ENCODE data around the gene FLAD1. TPM values are rescaled to one million over a fixed set of nuclear protein-coding genes. Genes with fewer than 3 reads are reported as not detected.
A peak's percentile ranks its signal among the peaks of the same experiment; 100 is the strongest.

The FLAD1 gene
- 10 to 100 TPM; 21.5 to 30.9 (median 29.5) TPM for total RNA-seq

- peak within 1 kb of the TSS; percentile 45 to 76 (median 67) for H3K4me3 ChIP-seq
- H3K4me1 ChIP-seq = peaks cover 15 to 45% (median 17%) of the 10 kb centered on the region in 3 donors
- whole genome bisulfite sequencing, 2 donors = 0% methylated on average over 20 to 24 of the region's 26 CpGs
- intact Hi-C loops (cut with DNase I) = no loop called here
- H3K36me3 ChIP-seq = peaks cover 0 to 40% (median 6%) of the 10 kb centered on the region in 3 donors
- DNase-seq = peak; percentile 97
- H3K27ac ChIP-seq = peak within 1 kb of the TSS; percentile 66 to 88 (median 85)
- peak in 2 of 4 donors; percentile 54 to 85 for TF ChIP-seq POLR2A (IDR thresholded peaks at IDR 0.05)
- TF ChIP-seq, protein P1, sequence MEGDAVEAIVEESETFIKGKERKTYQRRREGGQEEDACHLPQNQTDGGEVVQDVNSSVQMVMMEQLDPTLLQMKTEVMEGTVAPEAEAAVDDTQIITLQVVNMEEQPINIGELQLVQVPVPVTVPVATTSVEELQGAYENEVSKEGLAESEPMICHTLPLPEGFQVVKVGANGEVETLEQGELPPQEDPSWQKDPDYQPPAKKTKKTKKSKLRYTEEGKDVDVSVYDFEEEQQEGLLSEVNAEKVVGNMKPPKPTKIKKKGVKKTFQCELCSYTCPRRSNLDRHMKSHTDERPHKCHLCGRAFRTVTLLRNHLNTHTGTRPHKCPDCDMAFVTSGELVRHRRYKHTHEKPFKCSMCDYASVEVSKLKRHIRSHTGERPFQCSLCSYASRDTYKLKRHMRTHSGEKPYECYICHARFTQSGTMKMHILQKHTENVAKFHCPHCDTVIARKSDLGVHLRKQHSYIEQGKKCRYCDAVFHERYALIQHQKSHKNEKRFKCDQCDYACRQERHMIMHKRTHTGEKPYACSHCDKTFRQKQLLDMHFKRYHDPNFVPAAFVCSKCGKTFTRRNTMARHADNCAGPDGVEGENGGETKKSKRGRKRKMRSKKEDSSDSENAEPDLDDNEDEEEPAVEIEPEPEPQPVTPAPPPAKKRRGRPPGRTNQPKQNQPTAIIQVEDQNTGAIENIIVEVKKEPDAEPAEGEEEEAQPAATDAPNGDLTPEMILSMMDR (IDR thresholded peaks at IDR 0.05) = peak in 1 of 6 experiments; percentile 4
- no peaks in the 10 kb centered on the region for H3K9me3 ChIP-seq
- no peaks in the 10 kb centered on the region for H3K27me3 ChIP-seq
These were observed at the start of gene FLAD1 for GRCh38 chr1:154982897-154983648. Gene FLAD1 (plus strand): TSS chr1:154983344. CDS start chr1:154983695, 351 bp downstream.

- no peaks in the 10 kb centered on the region for H3K27me3 ChIP-seq
- H3K9me3 ChIP-seq = no peaks in the 10 kb centered on the region
- H3K36me3 ChIP-seq = peaks cover 0 to 22% (median 9%) of the 10 kb centered on the region in 3 donors
- intact Hi-C loops (cut with DNase I) = no loop called here
- no peak overlapping the region for H3K27ac ChIP-seq
- 88 to 100% methylated on average over 2 to 4 of the region's 5 CpGs for WGBS, 2 donors
- no peak overlapping the region for H3K4me3 ChIP-seq
- peaks cover 24 to 56% (median 26%) of the 10 kb centered on the region in 3 donors for H3K4me1 ChIP-seq
- TF ChIP-seq POLR2A (IDR thresholded peaks at IDR 0.05) = no peak
- TF ChIP-seq, protein P1 (IDR thresholded peaks at IDR 0.05) = no peak
- no peak for DNase-seq
These were observed 48.7 kb upstream of the FLAD1 start for GRCh38 chr1:154934358-154934948.

DNA sequence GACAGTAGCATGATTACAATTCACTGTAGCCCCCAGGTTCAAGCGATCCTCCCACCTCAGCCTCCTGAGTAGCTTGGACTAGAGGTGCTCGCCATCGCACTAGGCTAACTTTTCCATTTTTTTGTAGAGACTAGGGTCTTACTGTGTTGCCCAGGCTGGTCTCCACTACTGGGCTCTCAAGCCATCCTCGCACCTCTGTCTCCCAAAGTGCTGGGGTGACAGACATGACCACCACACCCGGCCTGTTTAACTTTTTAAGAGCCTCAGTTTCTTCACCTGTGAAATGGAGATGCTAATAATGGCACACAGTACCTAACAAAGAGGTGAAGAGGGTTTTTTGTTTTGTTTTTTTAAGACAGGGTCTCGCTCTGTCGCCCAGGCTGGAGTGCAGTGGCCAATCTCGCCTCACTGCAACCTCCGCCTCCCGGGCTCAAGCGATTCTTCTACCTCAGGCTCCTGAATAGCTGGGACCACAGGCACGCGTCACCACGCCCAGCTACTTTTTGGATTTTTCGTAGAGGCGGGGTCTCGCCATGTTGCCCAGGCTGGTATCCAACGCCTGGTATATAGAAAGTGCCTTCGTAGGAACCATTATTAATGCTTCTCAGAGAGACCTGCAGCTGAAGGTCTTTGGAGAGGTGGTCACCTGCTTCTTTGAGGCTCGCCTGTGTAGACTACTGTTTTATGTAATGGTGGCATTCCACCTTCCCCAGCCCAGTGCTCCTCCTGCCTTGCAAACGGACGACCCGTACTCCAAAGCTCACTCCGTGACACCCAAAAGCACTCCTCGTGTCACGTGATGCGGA is 47.2 kb upstream of the FLAD1 start:
- no peaks in the 10 kb centered on the region for H3K27me3 ChIP-seq
- WGBS, 2 donors = 37 to 41% methylated on average over 16 to 24 of the region's 27 CpGs
- H3K9me3 ChIP-seq = no peaks in the 10 kb centered on the region
- DNase-seq = no peak
- peak overlapping the region; percentile 49 to 75 (median 68) for H3K4me3 ChIP-seq
- H3K36me3 ChIP-seq = peaks cover 0 to 7% (median 4%) of the 10 kb centered on the region in 3 donors
- TF ChIP-seq, protein P1 (IDR thresholded peaks at IDR 0.05) = no peak
- no peak for TF ChIP-seq POLR2A (IDR thresholded peaks at IDR 0.05)
- peak overlapping the region; percentile 97 to 99 (median 98) for H3K27ac ChIP-seq
- intact Hi-C loops (cut with DNase I) = no loop called here
- H3K4me1 ChIP-seq = peaks cover 38 to 71% (median 41%) of the 10 kb centered on the region in 3 donors

DNA sequence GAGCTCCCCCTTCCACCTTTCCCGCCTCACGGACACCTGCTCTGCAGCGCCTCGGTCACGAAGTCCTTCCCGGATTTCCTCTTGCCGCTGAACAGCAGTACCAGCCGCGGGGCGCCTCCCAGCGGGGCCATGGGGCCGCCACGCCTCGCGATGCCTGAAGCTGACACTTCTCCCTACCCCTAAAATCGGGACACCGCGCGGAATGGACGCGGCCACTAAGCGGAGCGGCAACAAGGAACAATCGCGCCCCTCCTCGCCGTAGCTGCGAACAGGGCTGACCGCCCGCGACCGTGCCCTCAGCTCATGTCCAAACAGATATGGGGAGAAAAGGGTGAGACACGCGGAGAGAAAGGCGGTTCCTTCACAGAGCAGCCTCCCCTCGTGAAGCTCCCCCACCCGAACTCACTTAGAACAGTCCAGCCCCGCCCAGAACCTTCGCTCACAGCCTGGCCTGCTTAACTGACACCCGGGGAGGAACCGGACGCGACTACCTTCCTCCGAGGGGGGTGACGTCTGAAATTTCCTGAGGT is 46.5 kb upstream of the FLAD1 start, which contains the start of gene PMVK:
Gene PMVK, minus strand, starts transcription at position 165 of the 530 bp plus-strand sequence. Its CDS starts 34 bp downstream, at position 131.
- peak within 1 kb of the TSS; percentile 49 to 75 (median 68) for H3K4me3 ChIP-seq
- peak; percentile 86 for DNase-seq
- intact Hi-C loops (cut with DNase I) = no loop called here
- no peaks in the 10 kb centered on the region for H3K27me3 ChIP-seq
- H3K36me3 ChIP-seq = peaks cover 0 to under 1% (median 0%) of the 10 kb centered on the region in 3 donors
- no peaks in the 10 kb centered on the region for H3K9me3 ChIP-seq
- peaks cover 45 to 77% (median 47%) of the 10 kb centered on the region in 3 donors for H3K4me1 ChIP-seq
- peak within 1 kb of the TSS; percentile 97 to 99 (median 98) for H3K27ac ChIP-seq
- TF ChIP-seq POLR2A (IDR thresholded peaks at IDR 0.05) = peak in 3 of 4 donors; percentile 18 to 69 (median 46)
- TF ChIP-seq, protein P1 (IDR thresholded peaks at IDR 0.05) = peak in 4 of 6 experiments; percentile 14 to 43 (median 28)
- WGBS, 2 donors = 0% methylated on average over 3 to 12 of the region's 45 CpGs
